Stimulated activated CD4-positive, alpha-beta T cell treated with anti-CD3 and anti-CD28 coated beads, Interleukin-4, amount 100 ng/mL, for 4 hours (primary cell): Measurements from ENCODE around the gene KCNMA1.

ENCODE experiments used
- DNase-seq, 2 experiments: peaks; one replicate each; pipeline ENCODE4 v3.0.0-alpha.2; 2020

The KCNMA1 gene

GRCh38 chr10:77051837-77052236, 585.8 kb downstream of the KCNMA1 start:
- DNase-seq, result no peak

- DNase-seq, result no peak
Measured at GRCh38 chr10:77049896-77050295, 587.7 kb downstream of the KCNMA1 start.

- no peak for DNase-seq
Measured at GRCh38 chr10:77049146-77049545, 588.5 kb downstream of the KCNMA1 start.

- DNase-seq, result no peak
Measured at GRCh38 chr10:77045085-77045484, 592.5 kb downstream of the KCNMA1 start.

GRCh38 chr10:77043420-77043763, 594.2 kb downstream of the KCNMA1 start:
- DNase-seq, result no peak

- no peak for DNase-seq
Measured at GRCh38 chr10:77042706-77043419, 594.7 kb downstream of the KCNMA1 start.

GRCh38 chr10:77041636-77042258, 595.9 kb downstream of the KCNMA1 start:
- peak in 1 of 2 experiments; percentile 1 for DNase-seq

GRCh38 chr10:77038407-77038806, 599.2 kb downstream of the KCNMA1 start:
- no peak for DNase-seq

GRCh38 chr10:77037735-77038403, 599.7 kb downstream of the KCNMA1 start:
- no peak for DNase-seq

GRCh38 chr10:77036993-77037734, 600.4 kb downstream of the KCNMA1 start:
- no peak for DNase-seq

- no peak for DNase-seq
Measured at GRCh38 chr10:77036276-77036675, 601.3 kb downstream of the KCNMA1 start.

GRCh38 chr10:77034795-77035194, 602.8 kb downstream of the KCNMA1 start:
- no peak for DNase-seq

GRCh38 chr10:77034240-77034639, 603.4 kb downstream of the KCNMA1 start:
- no peak for DNase-seq

- DNase-seq, result no peak
Measured at GRCh38 chr10:77032188-77032570, 605.4 kb downstream of the KCNMA1 start.

GRCh38 chr10:77031531-77032187, 605.9 kb downstream of the KCNMA1 start:
- no peak for DNase-seq

- DNase-seq, result no peak
Measured at GRCh38 chr10:77030974-77031373, 606.6 kb downstream of the KCNMA1 start.

- DNase-seq, result no peak
Measured at GRCh38 chr10:77029777-77030717, 607.6 kb downstream of the KCNMA1 start.

- DNase-seq, result no peak
Measured at GRCh38 chr10:77028042-77028441, 609.6 kb downstream of the KCNMA1 start.

- DNase-seq, result no peak
Measured at GRCh38 chr10:77027576-77027975, 610.0 kb downstream of the KCNMA1 start.

- no peak for DNase-seq
Measured at GRCh38 chr10:77027141-77027540, 610.5 kb downstream of the KCNMA1 start.

- DNase-seq, result no peak
Measured at GRCh38 chr10:77026148-77026547, 611.5 kb downstream of the KCNMA1 start.

- DNase-seq, result no peak
Measured at GRCh38 chr10:77024461-77024860, 613.1 kb downstream of the KCNMA1 start.
